Activated naive CD8-positive, alpha-beta T cell treated with anti-CD3 and anti-CD28 coated beads for 36 hours (primary cell): ENCODE measurements around the gene CDRT4. TPM values are rescaled to one million over a fixed set of nuclear protein-coding genes. Genes with fewer than 3 reads are reported as not detected.
"Not testable (repeated sequence)": the region's sequence is repeated elsewhere in the genome, so short reads cannot be mapped to it uniquely, and the experiment has no call there.

Source experiments
- DNase-seq: peaks from one replicate; pipeline ENCODE4 v3.0.0; 2021
- H3K27ac Mint-ChIP-seq: one replicate; pipeline ENCODE4 v1.8.0; 2022; ENCODE audit warnings: mild to moderate bottlenecking, moderate library complexity, mixed read lengths
- H3K27me3 Mint-ChIP-seq: one replicate; pipeline ENCODE4 v1.8.0; 2022; ENCODE audit warnings: mild to moderate bottlenecking, mixed read lengths
- H3K36me3 Mint-ChIP-seq: one replicate; pipeline ENCODE4 v1.8.0; 2021; ENCODE audit warnings: mild to moderate bottlenecking, mixed read lengths
- H3K4me1 Mint-ChIP-seq: one replicate; pipeline ENCODE4 v1.8.0; 2021; ENCODE audit warnings: mixed read lengths
- H3K4me3 Mint-ChIP-seq: one replicate; pipeline ENCODE4 v1.8.0; 2022; ENCODE audit warnings: mild to moderate bottlenecking, moderate library complexity, mixed read lengths
- H3K9me3 Mint-ChIP-seq: one replicate; pipeline ENCODE4 v1.8.0; 2022; ENCODE audit warnings: mixed read lengths
- total RNA-seq, 2 experiments: library from RNA; stranded (reverse); gene quantifications; one replicate each; pipeline ENCODE4 v1.2.3, GENCODE V29; 2021

CDRT4 gene
- total RNA-seq, 2 experiments from 2014 or later: 1.9 to 3.2 TPM

DNA sequence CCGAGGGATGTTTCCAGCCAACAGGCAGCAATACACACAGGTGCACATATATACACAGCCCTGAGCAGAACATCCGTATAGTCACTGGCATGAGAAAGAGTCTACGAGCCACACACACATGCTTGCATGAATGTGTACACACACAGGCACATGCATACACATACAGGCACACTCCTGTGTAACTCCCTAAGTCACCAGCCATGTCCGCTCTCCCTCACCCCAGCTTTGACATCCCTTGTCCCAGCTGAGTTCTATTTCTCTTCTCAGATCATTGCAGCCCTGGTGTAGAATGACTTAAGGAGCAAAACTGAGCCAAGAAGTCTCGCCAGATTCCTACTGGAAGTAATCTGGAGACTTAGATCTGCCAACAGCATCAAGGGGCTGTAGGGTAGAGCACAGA lies 13.1 kb downstream of the CDRT4 start:
- Mint-ChIP-seq H3K36me3 (peaks cover 21% of the 10 kb centered on the region), H3K27ac (no peak overlapping the region), H3K4me1 (no peaks in the 10 kb centered on the region), H3K27me3 (no peaks in the 10 kb centered on the region), H3K4me3 (no peak overlapping the region), H3K9me3 (peaks cover 5% of the 10 kb centered on the region)
- no peak for DNase-seq

- no peak overlapping the region for H3K27ac Mint-ChIP-seq
- H3K36me3 Mint-ChIP-seq: peaks cover 23% of the 10 kb centered on the region
- DNase-seq: no peak
- peaks cover 5% of the 10 kb centered on the region for H3K9me3 Mint-ChIP-seq
- H3K4me1 Mint-ChIP-seq: no peaks in the 10 kb centered on the region
- no peak overlapping the region for H3K4me3 Mint-ChIP-seq
- no peaks in the 10 kb centered on the region for H3K27me3 Mint-ChIP-seq
These were observed 13.6 kb downstream of the CDRT4 start for GRCh38 chr17:15453782-15454181.

- Mint-ChIP-seq H3K27ac (no peak overlapping the region), H3K4me3 (no peak overlapping the region)
These were observed 14.2 kb downstream of the CDRT4 start for GRCh38 chr17:15453246-15453645.

DNA sequence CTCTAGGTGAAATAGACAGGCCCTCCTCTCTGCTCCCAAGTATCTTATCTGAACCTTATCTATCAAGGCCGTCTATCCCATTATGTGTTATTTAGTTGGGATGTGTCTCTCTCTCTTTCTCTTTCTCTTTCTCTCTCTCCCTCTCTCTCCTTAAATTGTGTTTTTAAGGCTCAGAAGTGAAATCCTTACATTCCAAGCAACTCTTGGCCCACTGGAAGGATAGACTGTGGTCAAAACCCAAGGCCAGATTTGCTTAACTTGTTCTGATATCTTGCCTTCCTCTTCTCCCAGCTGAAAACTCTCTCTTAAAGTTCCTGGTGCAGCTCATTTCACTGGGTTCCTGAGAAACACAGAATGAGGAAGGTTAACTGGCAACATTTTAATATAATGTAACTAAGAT lies 14.7 kb downstream of the CDRT4 start:
- peaks cover 5% of the 10 kb centered on the region for H3K9me3 Mint-ChIP-seq

More at GRCh38 chr17:15453246-15453645, 14.2 kb downstream of the CDRT4 start:
- peaks cover 5% of the 10 kb centered on the region for H3K9me3 Mint-ChIP-seq
- peaks cover 23% of the 10 kb centered on the region for H3K36me3 Mint-ChIP-seq
- no peaks in the 10 kb centered on the region for H3K27me3 Mint-ChIP-seq
- DNase-seq: no peak
- H3K4me1 Mint-ChIP-seq: no peaks in the 10 kb centered on the region

GRCh38 chr17:15451680-15452079 lies 15.7 kb downstream of the CDRT4 start:
- Mint-ChIP-seq H3K27me3 (no peaks in the 10 kb centered on the region), H3K9me3 (peaks cover 5% of the 10 kb centered on the region), H3K4me3 (no peak overlapping the region), H3K36me3 (peaks cover 21% of the 10 kb centered on the region), H3K27ac (no peak overlapping the region), H3K4me1 (no peaks in the 10 kb centered on the region)
- no peak for DNase-seq

More for the DNA sequence above, 14.7 kb downstream of the CDRT4 start:
- H3K4me1 Mint-ChIP-seq: no peaks in the 10 kb centered on the region
- no peaks in the 10 kb centered on the region for H3K27me3 Mint-ChIP-seq
- H3K4me3 Mint-ChIP-seq: no peak overlapping the region
- DNase-seq: no peak
- H3K27ac Mint-ChIP-seq: no peak overlapping the region
- peaks cover 23% of the 10 kb centered on the region for H3K36me3 Mint-ChIP-seq

- Mint-ChIP-seq H3K4me1 (peaks cover 8% of the 10 kb centered on the region), H3K9me3 (no peaks in the 10 kb centered on the region), H3K27ac (no peak overlapping the region), H3K27me3 (no peaks in the 10 kb centered on the region), H3K4me3 (no peak overlapping the region), H3K36me3 (peaks cover 6% of the 10 kb centered on the region)
- DNase-seq: no peak
These were observed 18.9 kb downstream of the CDRT4 start for GRCh38 chr17:15448580-15448956.

- Mint-ChIP-seq H3K36me3 (peaks cover 6% of the 10 kb centered on the region), H3K27ac (no peak overlapping the region), H3K4me3 (no peak overlapping the region), H3K4me1 (peaks cover 8% of the 10 kb centered on the region), H3K27me3 (no peaks in the 10 kb centered on the region), H3K9me3 (no peaks in the 10 kb centered on the region)
- no peak for DNase-seq
These were observed 19.4 kb downstream of the CDRT4 start for GRCh38 chr17:15447928-15448579.

DNA sequence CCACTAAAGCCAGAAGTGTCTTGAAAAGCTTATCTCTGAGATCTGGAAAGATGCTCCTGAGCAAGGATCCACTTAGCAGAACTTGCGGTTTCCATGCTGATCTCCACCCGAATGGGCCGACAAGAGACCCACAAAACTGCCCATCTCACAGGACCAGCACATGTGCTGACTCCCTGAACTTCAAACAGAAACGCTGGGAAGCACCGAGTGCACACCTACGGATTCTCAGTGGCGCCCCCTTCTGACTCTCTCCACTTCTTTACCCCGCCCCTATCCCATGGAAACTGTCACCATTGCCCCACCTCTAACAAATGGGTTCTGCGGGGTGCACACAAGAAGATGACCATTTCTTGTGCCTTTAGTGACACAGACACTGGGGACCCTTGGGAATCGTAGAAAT lies 21.4 kb downstream of the CDRT4 start:
- Mint-ChIP-seq H3K27ac (no peak overlapping the region), H3K9me3 (no peaks in the 10 kb centered on the region), H3K36me3 (peaks cover 6% of the 10 kb centered on the region), H3K27me3 (no peaks in the 10 kb centered on the region), H3K4me3 (no peak overlapping the region), H3K4me1 (peaks cover 8% of the 10 kb centered on the region)
- no peak for DNase-seq

GRCh38 chr17:15444805-15445204 lies 22.6 kb downstream of the CDRT4 start:
- Mint-ChIP-seq H3K36me3 (peaks cover 12% of the 10 kb centered on the region), H3K27ac (no peak overlapping the region), H3K27me3 (no peaks in the 10 kb centered on the region), H3K9me3 (no peaks in the 10 kb centered on the region), H3K4me3 (no peak overlapping the region), H3K4me1 (peaks cover 8% of the 10 kb centered on the region)
- no peak for DNase-seq

DNA sequence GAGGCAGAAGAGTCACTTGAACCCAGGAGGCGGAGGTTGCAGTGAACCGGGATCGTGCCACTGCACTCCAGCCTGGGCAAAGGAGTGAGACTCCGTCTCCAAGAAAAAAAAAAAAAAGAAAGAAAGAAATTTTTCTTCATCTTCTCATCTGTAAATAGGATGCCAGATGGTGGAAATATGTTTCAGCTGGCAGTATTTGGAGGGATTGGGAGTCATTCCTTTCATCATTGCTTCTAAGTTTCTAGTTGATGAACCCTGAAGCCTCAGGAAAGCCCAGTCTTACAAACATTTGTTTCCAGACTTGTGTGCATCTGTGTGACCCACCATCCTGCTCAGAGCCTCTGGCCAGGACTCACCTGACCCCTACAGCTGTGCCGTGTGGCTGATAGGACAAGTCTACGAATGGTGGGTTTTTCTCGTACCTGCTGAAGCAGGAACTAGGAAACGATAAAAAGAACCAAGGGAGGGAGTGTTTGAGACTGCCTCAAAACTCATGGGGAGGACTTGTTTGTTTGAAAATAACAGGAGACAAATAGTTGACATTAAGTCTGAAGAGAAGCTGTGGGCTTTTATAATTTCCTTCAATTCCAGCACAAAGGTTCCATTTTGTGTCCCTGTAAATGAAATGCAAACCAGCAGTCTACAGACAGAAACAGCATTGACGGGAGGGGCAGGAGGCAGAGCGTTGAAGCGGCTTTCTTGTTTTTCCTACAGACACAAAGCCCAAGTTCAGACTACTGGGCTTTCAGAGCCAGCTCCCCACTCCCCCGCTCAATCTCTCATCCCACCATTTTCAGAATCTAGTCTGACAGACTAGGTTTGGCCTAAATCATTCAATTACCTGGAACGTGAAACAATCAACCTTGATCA lies 24.9 kb downstream of the CDRT4 start:
- H3K27me3 Mint-ChIP-seq: no peaks in the 10 kb centered on the region
- peaks cover 29% of the 10 kb centered on the region for H3K36me3 Mint-ChIP-seq

DNA sequence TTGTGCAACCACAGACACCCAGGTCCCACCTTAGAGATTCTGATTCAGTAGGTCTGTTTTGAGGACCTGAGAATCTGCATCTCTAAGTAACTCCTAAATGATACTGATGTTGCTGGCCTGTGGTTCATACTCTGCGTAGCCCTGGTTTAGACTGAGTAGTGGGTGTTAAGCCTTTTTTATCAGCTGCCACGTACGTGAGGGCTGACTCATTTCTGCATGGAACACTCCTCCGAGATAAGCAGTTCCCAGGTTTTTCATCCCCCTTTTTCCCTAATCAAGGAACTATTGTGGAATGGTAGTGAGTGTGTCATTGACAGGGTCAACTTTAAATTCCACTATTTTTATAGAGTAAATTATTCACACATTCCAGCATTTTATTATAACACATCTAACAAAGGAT lies 26.1 kb downstream of the CDRT4 start:
- Mint-ChIP-seq H3K4me1 (peaks cover 21% of the 10 kb centered on the region), H3K36me3 (peaks cover 38% of the 10 kb centered on the region), H3K27me3 (no peaks in the 10 kb centered on the region), H3K9me3 (peaks cover 10% of the 10 kb centered on the region), H3K27ac (no peak overlapping the region), H3K4me3 (no peak overlapping the region)
- DNase-seq: no peak

More for the DNA sequence above, 24.9 kb downstream of the CDRT4 start:
- DNase-seq: no peak
- Mint-ChIP-seq H3K27ac (no peak overlapping the region), H3K4me3 (no peak overlapping the region), H3K9me3 (peaks cover 3% of the 10 kb centered on the region), H3K4me1 (peaks cover 8% of the 10 kb centered on the region)

DNA sequence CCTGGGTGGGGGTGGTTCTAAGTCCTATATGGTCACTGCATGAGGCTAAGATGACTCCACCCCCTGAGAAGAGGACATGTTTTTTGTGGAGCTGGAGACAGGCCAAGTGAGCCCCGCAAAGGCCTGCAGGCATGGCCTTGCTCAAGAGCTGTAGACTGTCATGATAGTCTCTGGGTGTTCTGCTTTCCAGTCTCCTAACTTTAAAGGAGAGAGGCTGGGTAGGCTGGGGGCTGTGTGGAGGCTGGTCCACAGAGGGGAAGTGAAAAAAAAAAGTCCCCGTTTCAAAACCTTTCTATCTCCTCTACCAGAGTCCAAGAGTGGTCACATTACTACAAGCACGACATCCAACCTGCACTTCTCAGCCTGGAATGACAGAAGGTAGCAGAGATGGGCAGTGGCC lies 27.1 kb downstream of the CDRT4 start:
- H3K9me3 Mint-ChIP-seq: peaks cover 11% of the 10 kb centered on the region
- peaks cover 45% of the 10 kb centered on the region for H3K36me3 Mint-ChIP-seq
- no peak overlapping the region for H3K4me3 Mint-ChIP-seq
- no peak overlapping the region for H3K27ac Mint-ChIP-seq
- H3K4me1 Mint-ChIP-seq: peaks cover 24% of the 10 kb centered on the region
- H3K27me3 Mint-ChIP-seq: no peaks in the 10 kb centered on the region
- no peak for DNase-seq

- H3K36me3 Mint-ChIP-seq: peaks cover 45% of the 10 kb centered on the region
- peaks cover 11% of the 10 kb centered on the region for H3K9me3 Mint-ChIP-seq
- not testable (repeated sequence) for DNase-seq, H3K4me3 Mint-ChIP-seq, H3K27ac Mint-ChIP-seq, H3K27me3 Mint-ChIP-seq
- peaks cover 16% of the 10 kb centered on the region for H3K4me1 Mint-ChIP-seq
These were observed 28.0 kb downstream of the CDRT4 start for GRCh38 chr17:15439205-15439985.

GRCh38 chr17:15438491-15439105 lies 28.8 kb downstream of the CDRT4 start:
- Mint-ChIP-seq H3K27me3 (no peaks in the 10 kb centered on the region), H3K27ac (no peak overlapping the region), H3K4me1 (peaks cover 16% of the 10 kb centered on the region), H3K4me3 (no peak overlapping the region), H3K9me3 (peaks cover 11% of the 10 kb centered on the region), H3K36me3 (peaks cover 41% of the 10 kb centered on the region)
- no peak for DNase-seq

- DNase-seq: no peak
- Mint-ChIP-seq H3K4me3 (no peak overlapping the region), H3K36me3 (peaks cover 41% of the 10 kb centered on the region), H3K9me3 (peaks cover 11% of the 10 kb centered on the region), H3K4me1 (peaks cover 16% of the 10 kb centered on the region), H3K27me3 (no peaks in the 10 kb centered on the region), H3K27ac (peak overlapping the region; percentile 25)
These were observed 30.2 kb downstream of the CDRT4 start for GRCh38 chr17:15437303-15437635.
